ENCODE measurements around the gene OR4C16.

Gene OR4C16

GRCh38 chr11:55571828-55572227, at the start of gene OR4C16:
Gene OR4C16, plus strand, starts transcription at chr11:55572128. Its CDS starts 0 bp downstream, at chr11:55572128.
- DNase-seq (ENCODE audit: low spot score) = no peak

GRCh38 chr11:55554169-55554568, 17.8 kb upstream of the OR4C16 start, which contains the start of gene OR4C15:
Gene OR4C15, plus strand, starts transcription at chr11:55554469. Its CDS starts 0 bp downstream, at chr11:55554469.
- no peak for DNase-seq (ENCODE audit: low spot score)

GRCh38 chr11:55572548-55572947, 620 bp downstream of the OR4C16 start:
- no peak for DNase-seq (ENCODE audit: low spot score)

- DNase-seq (ENCODE audit: low spot score) = no peak
These were observed 35.6 kb downstream of the OR4C16 start, which contains the start of gene OR4C11 for GRCh38 chr11:55607545-55607944. Gene OR4C11, minus strand, starts transcription at chr11:55607645. Its CDS starts 3,272 bp downstream, at chr11:55604373.

All from AG20443 (cell line).